Neuronal stem cell (in vitro differentiated cells): ENCODE data around the gene PLCL2.

ENCODE experiments used
- DNase-seq: peaks from one replicate; pipeline ENCODE4 v3.0.0-alpha.2; 2013; ENCODE audit warnings: low spot score
- H2AFZ ChIP-seq: one replicate; pipeline ENCODE4 v1.6.1; 2013; ENCODE audit warnings: mild to moderate bottlenecking, low read length, inconsistent platforms
- H2AK5ac ChIP-seq: 2 replicates; pipeline ENCODE4 v1.6.1; 2013; ENCODE audit warnings: low read depth, mild to moderate bottlenecking, inconsistent platforms, low read length, moderate library complexity, mixed read lengths
- H2BK120ac ChIP-seq: 2 replicates; pipeline ENCODE4 v1.6.1; 2013; ENCODE audit warnings: low read depth, mild to moderate bottlenecking, inconsistent platforms, low read length, moderate library complexity, mixed read lengths
- H2BK12ac ChIP-seq: one replicate; pipeline ENCODE4 v1.6.1; 2013; ENCODE audit warnings: low read length, inconsistent platforms
- H2BK15ac ChIP-seq: 2 replicates; pipeline ENCODE4 v1.6.1; 2013; ENCODE audit warnings: mild to moderate bottlenecking, low read length, inconsistent platforms, mixed read lengths
- H2BK5ac ChIP-seq: one replicate; pipeline ENCODE4 v1.6.1; 2013; ENCODE audit warnings: inconsistent platforms, mild to moderate bottlenecking, low read length, moderate library complexity
- H3K14ac ChIP-seq: one replicate; pipeline ENCODE4 v1.6.1; 2013; ENCODE audit warnings: low read length, inconsistent platforms
- H3K18ac ChIP-seq: 2 replicates; pipeline ENCODE4 v1.6.1; 2013; ENCODE audit warnings: low read length, inconsistent platforms
- H3K23ac ChIP-seq: 2 replicates; pipeline ENCODE4 v1.6.1; 2013; ENCODE audit warnings: low read depth, mild to moderate bottlenecking, mixed read lengths, low read length, inconsistent platforms; ENCODE audit not compliant: poor library complexity
- H3K27ac ChIP-seq: replicated peaks from 3 replicates; pipeline ENCODE4 v1.5.1; 2013; ENCODE audit warnings: low read length, inconsistent platforms
- H3K27me3 ChIP-seq, 3 experiments: 2 replicates each; pipeline ENCODE4 v1.6.1; 2013; ENCODE audit warnings: low read length in 3 of 3, mild to moderate bottlenecking in 2 of 3, inconsistent platforms in 1 of 3, low read depth in 1 of 3, mixed read lengths in 1 of 3, moderate library complexity in 1 of 3; ENCODE audit not compliant: control insufficient read depth in 3 of 3, insufficient read depth in 3 of 3
- H3K36me3 ChIP-seq, 2 donors: replicated peaks in 1 of 2; 2 replicates each; pipeline ENCODE4 v1.6.1; 2013; ENCODE audit warnings: low read length in 2 of 2; ENCODE audit not compliant: control insufficient read depth in 2 of 2, insufficient read depth in 2 of 2
- H3K4ac ChIP-seq: 2 replicates; pipeline ENCODE4 v1.6.1; 2013; ENCODE audit warnings: inconsistent platforms, mild to moderate bottlenecking, low read length, moderate library complexity
- H3K4me1 ChIP-seq, 2 donors: 1 replicate in 1 of 2; 2 replicates in 1 of 2; pipeline ENCODE4 v1.6.1; 2013; ENCODE audit warnings: low read length in 2 of 2, low read depth in 1 of 2; ENCODE audit not compliant: control insufficient read depth in 2 of 2, insufficient read depth in 1 of 2
- H3K4me2 ChIP-seq: one replicate; pipeline ENCODE4 v1.6.1; 2013; ENCODE audit warnings: mild to moderate bottlenecking, low read length, inconsistent platforms; ENCODE audit not compliant: insufficient read depth, poor library complexity, severe bottlenecking
- H3K4me3 ChIP-seq, 2 donors: 2 replicates each; pipeline ENCODE4 v1.5.1; 2013; ENCODE audit warnings: low read length in 2 of 2, mild to moderate bottlenecking in 2 of 2, inconsistent platforms in 1 of 2, moderate library complexity in 1 of 2
- H3K79me1 ChIP-seq: one replicate; pipeline ENCODE4 v1.6.1; 2013; ENCODE audit warnings: low read depth, mild to moderate bottlenecking, inconsistent platforms, low read length, moderate library complexity
- H3K9ac ChIP-seq: one replicate; pipeline ENCODE4 v1.6.1; 2013; ENCODE audit warnings: mild to moderate bottlenecking, low read depth, low read length, inconsistent platforms; ENCODE audit not compliant: poor library complexity
- H3K9me3 ChIP-seq, 2 donors: replicated peaks in 1 of 2; 2 replicates each; pipeline versions ENCODE3 to v1.6.1; 2013; ENCODE audit warnings: low read length in 2 of 2, mild to moderate bottlenecking in 2 of 2, inconsistent platforms in 1 of 2, low read depth in 1 of 2, mixed read lengths in 1 of 2, moderate library complexity in 1 of 2; ENCODE audit not compliant: control insufficient read depth in 2 of 2, insufficient read depth in 1 of 2
- H4K8ac ChIP-seq: one replicate; pipeline ENCODE4 v1.6.1; 2013; ENCODE audit warnings: low read depth, mild to moderate bottlenecking, inconsistent platforms, low read length, moderate library complexity
- H4K91ac ChIP-seq: one replicate; pipeline ENCODE4 v1.6.1; 2013; ENCODE audit warnings: low read length, low read depth, mild to moderate bottlenecking, inconsistent platforms; ENCODE audit not compliant: poor library complexity
- WGBS, 2 donors: extraction: QIAGEN DNeasy Blood & Tissue Kit; methylation state at CpG; one replicate each; pipeline ENCODE4 v1.1.7; 2013; ENCODE audit warnings: missing lambda C conversion rate in 2 of 2, mixed read lengths in 1 of 2; ENCODE audit not compliant: insufficient read length in 2 of 2, insufficient replicate concordance in 1 of 2; ENCODE audit errors: extremely low coverage in 2 of 2; 5-methylcytosine and 5-hydroxymethylcytosine counted together

The PLCL2 gene

GRCh38 chr3:17033516-17034168, 148.9 kb downstream of the PLCL2 start:
- Histone ChIP-seq H2BK120ac (no peak overlapping the region), H3K27ac (no peak overlapping the region), H3K18ac (no peak overlapping the region), H2AK5ac (no peak overlapping the region), H3K4ac (no peak overlapping the region), H3K36me3 (no peaks in the 10 kb centered on the region), H4K8ac (no peak overlapping the region), H3K27me3 (no peaks in the 10 kb centered on the region), H2BK15ac (no peak overlapping the region), H2BK12ac (no peak overlapping the region), H2AFZ (no peak overlapping the region), H3K9ac (no peak overlapping the region), H3K79me1 (no peaks in the 10 kb centered on the region), H4K91ac (no peak overlapping the region), H3K4me2 (no peak overlapping the region), H3K4me3 (no peak overlapping the region), H2BK5ac (no peak overlapping the region), H3K14ac (no peak overlapping the region), H3K4me1 (no peaks in the 10 kb centered on the region), H3K9me3 (no peaks in the 10 kb centered on the region), H3K23ac (no peak overlapping the region)
- no peak for DNase-seq
- no CpG with 5 or more reads among the region's 3 CpGs for WGBS, 2 donors

GRCh38 chr3:17035033-17035432, 150.3 kb downstream of the PLCL2 start:
- H3K4me2 ChIP-seq = no peak overlapping the region
- H3K9ac ChIP-seq = no peak overlapping the region
- no peak overlapping the region for H3K4ac ChIP-seq
- H3K9me3 ChIP-seq = no peaks in the 10 kb centered on the region
- H2BK120ac ChIP-seq = no peak overlapping the region
- no peak for DNase-seq
- H2BK5ac ChIP-seq = no peak overlapping the region
- no peaks in the 10 kb centered on the region for H3K4me1 ChIP-seq
- no peaks in the 10 kb centered on the region for H3K27me3 ChIP-seq
- H2AFZ ChIP-seq = no peak overlapping the region
- no peak overlapping the region for H2BK15ac ChIP-seq
- H3K14ac ChIP-seq = no peak overlapping the region
- no peaks in the 10 kb centered on the region for H3K79me1 ChIP-seq
- H2BK12ac ChIP-seq = no peak overlapping the region
- no peak overlapping the region for H4K8ac ChIP-seq
- no CpG with 5 or more reads among the region's 5 CpGs for WGBS, 2 donors
- no peak overlapping the region for H3K27ac ChIP-seq
- H3K4me3 ChIP-seq = no peak overlapping the region
- no peak overlapping the region for H3K18ac ChIP-seq
- H3K36me3 ChIP-seq = no peaks in the 10 kb centered on the region
- H3K23ac ChIP-seq = no peak overlapping the region
- no peak overlapping the region for H2AK5ac ChIP-seq
- no peak overlapping the region for H4K91ac ChIP-seq

DNA sequence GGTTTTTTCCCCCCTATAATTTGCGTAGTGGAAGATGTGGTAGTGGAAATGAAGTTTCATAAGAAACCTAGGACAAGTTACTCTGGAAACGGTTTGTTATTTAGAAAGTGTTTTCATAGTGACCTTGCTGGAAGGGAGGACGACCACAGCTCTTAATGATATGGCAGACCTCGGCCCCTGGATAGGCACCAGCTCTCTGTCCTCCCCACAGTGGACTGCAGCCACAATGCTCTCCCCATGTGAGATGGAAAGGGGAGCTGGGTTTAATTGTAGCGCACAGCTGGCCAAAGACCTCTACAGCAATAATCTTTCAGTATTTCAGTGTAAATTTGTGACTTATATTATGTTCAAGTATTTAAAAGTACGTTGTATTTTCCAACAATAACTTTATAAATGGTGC, 151.2 kb downstream of the PLCL2 start:
- H3K4me3 ChIP-seq = no peak overlapping the region
- no peak overlapping the region for H3K18ac ChIP-seq
- no peak overlapping the region for H2BK5ac ChIP-seq
- no peak overlapping the region for H2BK15ac ChIP-seq
- no peaks in the 10 kb centered on the region for H3K4me1 ChIP-seq
- H2BK12ac ChIP-seq = no peak overlapping the region
- no peak overlapping the region for H3K27ac ChIP-seq
- H4K8ac ChIP-seq = no peak overlapping the region
- H3K9me3 ChIP-seq = no peaks in the 10 kb centered on the region
- no peaks in the 10 kb centered on the region for H3K79me1 ChIP-seq
- WGBS, 2 donors = no CpG with 5 or more reads among the region's 6 CpGs
- no peak overlapping the region for H3K4ac ChIP-seq
- no peak overlapping the region for H2AK5ac ChIP-seq
- no peaks in the 10 kb centered on the region for H3K36me3 ChIP-seq
- H3K4me2 ChIP-seq = no peak overlapping the region
- no peak overlapping the region for H2AFZ ChIP-seq
- no peak overlapping the region for H2BK120ac ChIP-seq
- H4K91ac ChIP-seq = no peak overlapping the region
- H3K23ac ChIP-seq = no peak overlapping the region
- DNase-seq = no peak
- no peak overlapping the region for H3K9ac ChIP-seq
- no peaks in the 10 kb centered on the region for H3K27me3 ChIP-seq
- no peak overlapping the region for H3K14ac ChIP-seq

DNA sequence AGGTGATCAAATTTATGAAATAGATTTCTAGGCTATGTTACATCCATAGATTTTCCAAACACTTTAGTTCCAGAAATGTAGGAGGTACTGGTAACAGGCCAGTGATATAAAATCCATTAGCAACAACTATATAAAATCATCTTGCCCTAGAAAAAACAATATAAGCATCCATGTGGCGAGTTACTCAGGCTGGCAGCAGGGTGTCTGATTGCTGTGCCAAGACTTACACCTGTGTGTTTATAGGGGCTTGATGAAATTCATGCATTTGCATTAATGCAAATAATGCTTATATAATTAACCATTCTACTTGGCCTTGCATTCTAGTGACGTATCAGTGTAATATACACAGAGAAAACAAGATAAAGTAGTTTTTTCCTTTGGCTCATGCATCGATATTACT, 153.4 kb downstream of the PLCL2 start:
- H2BK12ac ChIP-seq = no peak overlapping the region
- H3K4me3 ChIP-seq = no peak overlapping the region
- no peak overlapping the region for H2BK15ac ChIP-seq
- no CpG with 5 or more reads among the region's 3 CpGs for WGBS, 2 donors
- H3K9ac ChIP-seq = no peak overlapping the region
- H2BK120ac ChIP-seq = no peak overlapping the region
- H3K27me3 ChIP-seq = no peaks in the 10 kb centered on the region
- no peak overlapping the region for H3K18ac ChIP-seq
- H3K23ac ChIP-seq = no peak overlapping the region
- no peak overlapping the region for H3K27ac ChIP-seq
- H2BK5ac ChIP-seq = no peak overlapping the region
- no peaks in the 10 kb centered on the region for H3K36me3 ChIP-seq
- H2AFZ ChIP-seq = no peak overlapping the region
- no peak overlapping the region for H4K8ac ChIP-seq
- H3K79me1 ChIP-seq = no peaks in the 10 kb centered on the region
- no peak overlapping the region for H4K91ac ChIP-seq
- H2AK5ac ChIP-seq = no peak overlapping the region
- no peaks in the 10 kb centered on the region for H3K4me1 ChIP-seq
- H3K14ac ChIP-seq = no peak overlapping the region
- H3K4ac ChIP-seq = no peak overlapping the region
- no peak for DNase-seq
- H3K9me3 ChIP-seq = no peaks in the 10 kb centered on the region
- no peak overlapping the region for H3K4me2 ChIP-seq
